ENCODE measurements around the gene CWC15. TPM values are rescaled to one million over a fixed set of nuclear protein-coding genes. Genes with fewer than 3 reads are reported as not detected.
A peak's percentile ranks its signal among the peaks of the same experiment; 100 is the strongest.

The CWC15 gene
- total RNA-seq, 1 donor from 2014 or later, result 48.5 TPM

DNA sequence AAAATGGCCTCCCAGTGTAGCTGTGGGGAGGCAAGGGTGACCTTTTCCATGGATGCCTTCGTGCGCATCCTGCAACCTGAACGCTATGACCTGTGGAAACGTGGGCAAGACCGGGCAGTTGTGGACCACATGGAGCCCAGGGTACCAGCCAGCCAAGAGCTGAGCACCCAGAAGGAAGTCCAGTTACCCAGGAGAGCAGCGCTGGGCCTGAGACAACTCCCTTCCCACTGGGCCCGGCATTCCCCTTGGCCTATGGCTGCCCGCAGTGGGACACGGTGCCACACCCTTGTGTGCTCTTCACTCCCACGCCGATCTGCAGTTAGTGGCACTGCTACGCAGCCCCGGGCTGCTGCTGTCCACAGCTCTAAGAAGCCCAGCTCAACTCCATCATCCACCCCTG lies 24.9 kb upstream of the CWC15 start:
- H3K4me3 ChIP-seq (ENCODE audit: low read depth, low read length), result no peak overlapping the region
- DNase-seq (ENCODE audit: low read depth), result no peak
- TF ChIP-seq CTCF (conservative IDR thresholded peaks at IDR 0.05; ENCODE audit: low read depth, low read length), result no peak

DNA sequence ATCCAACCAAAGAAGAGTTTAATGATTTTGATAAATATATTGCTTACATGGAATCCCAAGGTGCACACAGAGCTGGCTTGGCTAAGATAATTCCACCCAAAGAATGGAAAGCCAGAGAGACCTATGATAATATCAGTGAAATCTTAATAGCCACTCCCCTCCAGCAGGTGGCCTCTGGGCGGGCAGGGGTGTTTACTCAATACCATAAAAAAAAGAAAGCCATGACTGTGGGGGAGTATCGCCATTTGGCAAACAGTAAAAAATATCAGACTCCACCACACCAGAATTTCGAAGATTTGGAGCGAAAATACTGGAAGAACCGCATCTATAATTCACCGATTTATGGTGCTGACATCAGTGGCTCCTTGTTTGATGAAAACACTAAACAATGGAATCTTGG lies 24.1 kb upstream of the CWC15 start:
- no peak for DNase-seq (ENCODE audit: low read depth)
- H3K4me3 ChIP-seq (ENCODE audit: low read depth, low read length), result no peak overlapping the region
- TF ChIP-seq CTCF (conservative IDR thresholded peaks at IDR 0.05; ENCODE audit: low read depth, low read length), result peak; percentile 33

DNA sequence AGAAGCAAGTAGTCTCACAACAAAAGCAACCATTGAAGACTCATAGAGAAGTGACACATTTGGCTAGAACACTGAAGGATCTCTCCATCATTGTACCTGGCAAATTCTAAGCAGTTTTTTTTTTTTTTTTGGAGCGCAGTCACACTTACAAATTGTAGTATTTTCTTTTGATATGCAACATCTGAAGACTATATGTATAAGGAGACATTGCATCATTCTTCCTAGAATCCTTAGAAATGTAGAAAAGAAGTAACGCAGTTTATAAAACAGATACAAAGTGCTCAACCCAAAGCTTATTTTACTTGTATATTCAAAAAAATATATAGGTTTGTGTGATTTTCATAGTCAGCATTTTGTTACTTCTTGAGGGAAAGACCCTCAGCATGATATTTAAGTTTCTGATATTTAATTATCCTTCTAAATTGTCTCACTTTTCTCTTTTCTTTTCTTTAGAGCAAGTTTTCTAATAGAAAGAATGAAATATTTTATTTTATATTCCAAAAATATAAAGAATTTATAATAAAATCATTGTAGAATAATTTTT lies 20.1 kb upstream of the CWC15 start:
- H3K4me3 ChIP-seq (ENCODE audit: low read depth, low read length), result no peak overlapping the region
- no peak for TF ChIP-seq CTCF (conservative IDR thresholded peaks at IDR 0.05; ENCODE audit: low read depth, low read length)
- DNase-seq (ENCODE audit: low read depth), result no peak

DNA sequence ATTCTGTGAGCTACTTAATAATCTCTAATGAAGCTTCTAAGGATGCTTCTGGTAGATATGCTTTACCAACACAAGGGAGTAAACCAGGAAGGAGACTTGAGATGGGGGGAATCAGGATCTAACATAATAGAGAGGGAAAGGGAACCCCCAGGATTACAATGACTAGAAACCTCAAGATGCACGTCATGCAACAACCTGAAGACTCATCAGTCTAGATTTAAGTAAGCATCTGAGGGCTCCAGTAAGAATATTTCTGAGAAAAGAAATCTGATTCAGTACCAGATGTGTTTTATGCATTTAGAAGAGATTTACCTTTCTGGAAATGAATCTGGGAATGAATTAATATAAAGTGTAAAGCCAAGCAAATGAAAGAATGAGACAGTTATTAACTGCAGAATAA lies 15.4 kb upstream of the CWC15 start:
- no peak for DNase-seq (ENCODE audit: low read depth)
- H3K4me3 ChIP-seq (ENCODE audit: low read depth, low read length), result no peak overlapping the region
- TF ChIP-seq CTCF (conservative IDR thresholded peaks at IDR 0.05; ENCODE audit: low read depth, low read length), result no peak

DNA sequence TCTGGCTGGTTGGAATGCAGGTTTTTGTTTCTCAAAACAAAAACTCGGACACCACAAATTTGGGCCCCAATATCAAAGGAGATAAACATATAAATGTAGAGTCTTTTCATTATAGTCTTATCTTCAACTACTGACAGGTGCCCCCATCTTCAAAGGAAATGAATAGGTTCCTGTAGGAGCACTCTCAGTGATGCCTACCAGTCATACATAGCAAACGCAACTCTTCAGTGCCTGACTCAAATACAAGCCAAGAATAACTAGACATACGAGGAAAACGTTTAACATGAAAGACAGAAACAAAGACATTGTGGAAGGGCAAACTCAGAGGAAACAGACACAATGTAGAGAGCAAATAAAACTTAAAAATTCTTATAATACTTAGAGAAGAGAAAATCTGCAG lies 14.0 kb upstream of the CWC15 start:
- DNase-seq (ENCODE audit: low read depth), result no peak
- H3K4me3 ChIP-seq (ENCODE audit: low read depth, low read length), result no peak overlapping the region
- no peak for TF ChIP-seq CTCF (conservative IDR thresholded peaks at IDR 0.05; ENCODE audit: low read depth, low read length)

DNA sequence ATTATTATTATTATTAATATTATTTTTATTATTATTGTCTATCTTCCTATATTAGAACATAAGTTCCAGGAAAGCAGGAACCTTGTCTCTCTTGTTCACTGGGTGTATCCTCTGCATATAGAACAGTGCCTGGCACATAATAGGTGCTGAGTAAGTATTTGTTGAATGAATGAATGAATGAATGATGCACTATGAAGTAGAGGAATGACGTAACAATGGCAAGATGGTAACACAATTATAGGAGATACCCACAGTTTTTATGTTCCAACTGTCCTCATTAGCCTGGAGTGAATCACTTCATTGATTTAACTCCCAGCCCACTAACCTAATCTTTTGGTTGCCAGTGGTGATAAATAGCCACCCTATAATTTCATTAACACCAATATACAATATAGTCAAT lies 2.2 kb upstream of the CWC15 start:
- TF ChIP-seq CTCF (conservative IDR thresholded peaks at IDR 0.05; ENCODE audit: low read depth, low read length), result no peak
- DNase-seq (ENCODE audit: low read depth), result no peak
- H3K4me3 ChIP-seq (ENCODE audit: low read depth, low read length), result no peak overlapping the region

DNA sequence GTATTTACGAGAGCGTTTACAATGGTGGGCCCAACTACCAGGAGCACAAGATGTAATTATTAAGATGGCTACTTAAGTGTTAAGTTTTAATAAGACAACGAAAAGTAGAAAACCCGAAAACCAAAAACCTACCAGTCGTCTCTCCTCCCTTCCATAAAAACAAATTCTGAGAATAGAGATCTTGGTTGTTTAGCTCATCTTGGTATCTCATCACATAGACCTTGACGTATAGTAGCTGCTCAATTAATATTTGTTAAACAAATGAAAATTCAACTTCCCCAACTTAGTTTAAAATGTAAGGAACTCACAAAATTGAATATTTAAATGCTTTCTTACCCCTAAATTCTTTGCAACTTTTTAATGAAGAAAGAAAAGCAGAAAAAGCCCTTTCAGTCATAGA lies 822 bp upstream of the CWC15 start:
- no peak for TF ChIP-seq CTCF (conservative IDR thresholded peaks at IDR 0.05; ENCODE audit: low read depth, low read length)
- peak overlapping the region; percentile 94 for H3K4me3 ChIP-seq (ENCODE audit: low read depth, low read length)

More for the DNA sequence above, 822 bp upstream of the CWC15 start:
- DNase-seq (ENCODE audit: low read depth), result no peak

All from epithelial cell of proximal tubule (primary cell).